H9 (cell line): Measurements from ENCODE around the gene RELCH. TPM values are rescaled to one million over a fixed set of nuclear protein-coding genes. Genes with fewer than 3 reads are reported as not detected.

ENCODE experiments used
- DNase-seq: peaks from one replicate; pipeline ENCODE4 v3.0.0-alpha.2; 2017
- H2AFZ ChIP-seq: one replicate; pipeline ENCODE4 v1.6.1; 2013; ENCODE audit warnings: mild to moderate bottlenecking, low read length, control low read depth, moderate library complexity
- H2AK5ac ChIP-seq: 2 replicates; pipeline ENCODE4 v1.6.1; 2013; ENCODE audit warnings: low read length, control low read depth, mixed read lengths; ENCODE audit not compliant: insufficient read length
- H2BK120ac ChIP-seq: one replicate; pipeline ENCODE4 v1.6.1; 2013; ENCODE audit warnings: low read depth, mild to moderate bottlenecking, low read length, control low read depth, inconsistent platforms; ENCODE audit not compliant: poor library complexity, severe bottlenecking
- H2BK12ac ChIP-seq: 2 replicates; pipeline ENCODE4 v1.6.1; 2013; ENCODE audit warnings: low read length, control low read depth, mixed read lengths, low read depth; ENCODE audit not compliant: insufficient read length
- H2BK15ac ChIP-seq: 2 replicates; pipeline ENCODE4 v1.6.1; 2013; ENCODE audit warnings: low read depth, low read length, control low read depth
- H2BK20ac ChIP-seq: one replicate; pipeline ENCODE4 v1.6.1; 2013; ENCODE audit warnings: low read depth, mild to moderate bottlenecking, low read length, control low read depth, inconsistent platforms; ENCODE audit not compliant: poor library complexity, severe bottlenecking
- H2BK5ac ChIP-seq: 2 replicates; pipeline ENCODE4 v1.6.1; 2013; ENCODE audit warnings: low read length, control low read depth, mixed read lengths; ENCODE audit not compliant: insufficient read length
- H3K14ac ChIP-seq: 2 replicates; pipeline ENCODE4 v1.6.1; 2013; ENCODE audit warnings: low read length, control low read depth; ENCODE audit not compliant: insufficient read depth
- H3K18ac ChIP-seq: 2 replicates; pipeline ENCODE4 v1.6.1; 2013; ENCODE audit warnings: low read depth, mild to moderate bottlenecking, mixed read lengths, low read length, control low read depth; ENCODE audit not compliant: insufficient read length
- H3K23ac ChIP-seq: 2 replicates; pipeline ENCODE4 v1.6.1; 2013; ENCODE audit warnings: low read length, control low read depth, mixed read lengths, low read depth; ENCODE audit not compliant: insufficient read length
- H3K23me2 ChIP-seq: 2 replicates; pipeline ENCODE4 v1.6.1; 2013; ENCODE audit warnings: low read depth, mild to moderate bottlenecking, mixed read lengths, low read length, control low read depth; ENCODE audit not compliant: insufficient read length, poor library complexity, severe bottlenecking
- H3K27ac ChIP-seq: 2 replicates; pipeline ENCODE4 v1.5.1; 2013; ENCODE audit warnings: low read length, control low read depth, mixed read lengths, low read depth; ENCODE audit not compliant: insufficient read length
- H3K27me3 ChIP-seq: 2 replicates; pipeline ENCODE4 v1.6.1; 2013; ENCODE audit warnings: low read length, control low read depth, inconsistent platforms; ENCODE audit not compliant: insufficient read depth
- H3K4ac ChIP-seq: 2 replicates; pipeline ENCODE4 v1.6.1; 2013; ENCODE audit warnings: low read depth, mild to moderate bottlenecking, control low read depth, inconsistent platforms, low read length, moderate library complexity
- H3K4me1 ChIP-seq: 2 replicates; pipeline ENCODE4 v1.6.1; 2013; ENCODE audit warnings: low read length, control low read depth, inconsistent platforms; ENCODE audit not compliant: insufficient read depth
- H3K4me2 ChIP-seq: 2 replicates; pipeline ENCODE4 v1.6.1; 2013; ENCODE audit warnings: low read length, control low read depth, mixed read lengths; ENCODE audit not compliant: insufficient read length, insufficient read depth
- H3K56ac ChIP-seq: 2 replicates; pipeline ENCODE4 v1.6.1; 2013; ENCODE audit warnings: low read depth, mild to moderate bottlenecking, mixed read lengths, low read length, control low read depth; ENCODE audit not compliant: insufficient read length
- H3K79me1 ChIP-seq: 2 replicates; pipeline ENCODE4 v1.6.1; 2013; ENCODE audit warnings: low read depth, mild to moderate bottlenecking, moderate library complexity, low read length, control low read depth, inconsistent platforms; ENCODE audit not compliant: insufficient read depth, poor library complexity, severe bottlenecking
- H3K79me2 ChIP-seq: 2 replicates; pipeline ENCODE4 v1.6.1; 2013; ENCODE audit warnings: low read length, control low read depth, inconsistent platforms; ENCODE audit not compliant: insufficient read depth
- H3K9ac ChIP-seq: 2 replicates; pipeline ENCODE4 v1.6.1; 2013; ENCODE audit warnings: low read length, control low read depth, mixed read lengths; ENCODE audit not compliant: insufficient read length; ENCODE audit errors: extremely low read depth
- H3K9me3 ChIP-seq: one replicate; pipeline ENCODE4 v1.6.1; 2013; ENCODE audit warnings: low read depth, low read length, inconsistent platforms; ENCODE audit not compliant: control insufficient read depth
- H3T11ph ChIP-seq: one replicate; pipeline ENCODE4 v1.6.1; 2013; ENCODE audit warnings: mild to moderate bottlenecking, low read length, control low read depth, inconsistent platforms
- H4K20me1 ChIP-seq: one replicate; pipeline ENCODE4 v1.6.1; 2013; ENCODE audit not compliant: control insufficient read depth, insufficient read length, insufficient read depth
- H4K5ac ChIP-seq: 2 replicates; pipeline ENCODE4 v1.6.1; 2013; ENCODE audit warnings: low read depth, mild to moderate bottlenecking, mixed read lengths, low read length, control low read depth; ENCODE audit not compliant: insufficient read length
- H4K8ac ChIP-seq: replicated peaks from 2 replicates; pipeline ENCODE4 v1.6.1; 2013; ENCODE audit warnings: low read length, control low read depth, mixed read lengths, low read depth; ENCODE audit not compliant: insufficient read length
- H4K91ac ChIP-seq: 2 replicates; pipeline ENCODE4 v1.6.1; 2013; ENCODE audit warnings: low read depth, mild to moderate bottlenecking, moderate library complexity, mixed read lengths, low read length, control low read depth; ENCODE audit not compliant: insufficient read length
- H3K27ac Mint-ChIP-seq, 3 experiments: 2 replicates in 2 of 3; 3 replicates in 1 of 3; pipeline ENCODE4 v1.8.0; 2020 to 2021; ENCODE audit warnings: mixed read lengths in 3 of 3, mild to moderate bottlenecking in 1 of 3, moderate library complexity in 1 of 3
- H3K27me3 Mint-ChIP-seq: 2 replicates; pipeline ENCODE4 v1.8.0; 2021; ENCODE audit warnings: low read depth, mild to moderate bottlenecking, moderate library complexity, mixed read lengths
- H3K36me3 Mint-ChIP-seq, 3 experiments: 2 replicates in 2 of 3; 3 replicates in 1 of 3; pipeline ENCODE4 v1.8.0; 2020 to 2021; ENCODE audit warnings: low read depth in 3 of 3, mixed read lengths in 3 of 3; ENCODE audit not compliant: insufficient read depth in 1 of 3
- H3K4me1 Mint-ChIP-seq, 2 experiments: 2 replicates each; pipeline ENCODE4 v1.8.0; 2020; ENCODE audit warnings: mixed read lengths in 2 of 2
- H3K4me3 Mint-ChIP-seq, 2 experiments: 2 replicates in 1 of 2; 3 replicates in 1 of 2; pipeline ENCODE4 v1.8.0; 2020 to 2021; ENCODE audit warnings: mild to moderate bottlenecking in 2 of 2, mixed read lengths in 2 of 2, moderate library complexity in 1 of 2
- H3K9me3 Mint-ChIP-seq, 2 experiments: 2 replicates in 1 of 2; 3 replicates in 1 of 2; pipeline ENCODE4 v1.8.0; 2020; ENCODE audit warnings: mild to moderate bottlenecking in 2 of 2, mixed read lengths in 2 of 2, moderate library complexity in 1 of 2
- CTCF ChIP-seq: fragments of 200-600 bp; sonication (generic); conservative IDR thresholded peaks from 3 replicates; pipeline ENCODE4 v1.8.0; 2021; ENCODE audit warnings: antibody characterized with exemption, mild to moderate bottlenecking
- WGBS: extraction: QIAGEN DNeasy Blood & Tissue Kit; methylation state at CpG from one replicate; pipeline ENCODE4 v1.1.7; 2013; ENCODE audit warnings: missing lambda C conversion rate, low lambda C conversion rate, mixed read lengths; ENCODE audit not compliant: insufficient read length; ENCODE audit errors: extremely low coverage; 5-methylcytosine and 5-hydroxymethylcytosine counted together
- total RNA-seq: library from RNA; stranded (reverse); gene quantifications from 2 replicates; pipeline ENCODE4 v1.2.1, GENCODE V29; 2021

RELCH gene
- total RNA-seq, 1 experiment from 2014 or later = 32.3 TPM

GRCh38 chr18:62336618-62337017 is 149.6 kb downstream of the RELCH start:
- Mint-ChIP-seq H3K27me3 (peaks cover 2% of the 10 kb centered on the region), H3K27ac (no peak overlapping the region; a peak in 1 of 7 replicates), H3K9me3 (no peaks in the 10 kb centered on the region), H3K36me3 (no peaks in the 10 kb centered on the region), H3K4me1 (peaks cover 27 to 48% of the 10 kb centered on the region in 2 experiments), H3K4me3 (no peak overlapping the region)
- no peak for DNase-seq
- Histone ChIP-seq H3T11ph (no peak overlapping the region), H4K5ac (no peak overlapping the region), H3K4me2 (no peak overlapping the region), H4K91ac (no peak overlapping the region), H3K27ac (no peak overlapping the region), H2AK5ac (no peak overlapping the region), H2BK12ac (no peak overlapping the region), H3K4me1 (peaks cover 6% of the 10 kb centered on the region), H2BK120ac (no peak overlapping the region), H3K4ac (no peak overlapping the region), H2BK15ac (no peak overlapping the region), H2BK5ac (no peak overlapping the region), H3K9me3 (no peaks in the 10 kb centered on the region), H3K23me2 (no peaks in the 10 kb centered on the region), H3K23ac (no peak overlapping the region), H3K9ac (no peak overlapping the region), H3K14ac (no peak overlapping the region), H2BK20ac (no peak overlapping the region), H3K18ac (no peak overlapping the region), H4K8ac (no peak overlapping the region), H3K79me2 (no peaks in the 10 kb centered on the region), H3K27me3 (no peaks in the 10 kb centered on the region), H4K20me1 (no peaks in the 10 kb centered on the region), H3K79me1 (no peaks in the 10 kb centered on the region), H2AFZ (no peak overlapping the region), H3K56ac (no peak overlapping the region)
- TF ChIP-seq CTCF = no peak
- no CpG with 5 or more reads among the region's 5 CpGs for WGBS
